ENCODE data around the gene MLIP.

DNA sequence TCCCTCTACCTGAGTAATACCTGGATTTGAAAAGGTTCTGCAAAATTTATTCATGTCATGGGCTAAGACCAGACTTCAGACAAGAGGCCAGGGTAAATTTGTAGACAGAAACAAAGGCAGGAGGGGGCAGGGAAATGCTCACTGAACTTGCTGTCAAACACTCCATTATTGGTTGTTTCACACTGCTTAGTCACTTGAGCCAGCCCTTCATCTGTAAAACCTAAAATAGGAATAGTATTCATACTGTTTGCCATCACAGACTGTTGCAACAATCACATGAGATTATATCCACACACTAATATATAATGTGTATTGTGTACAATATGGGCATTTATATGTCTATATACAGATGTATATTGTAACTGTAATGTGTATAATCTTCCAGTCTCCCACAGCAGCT is 190.5 kb downstream of the MLIP start:
- TF ChIP-seq POLR2A (IDR thresholded peaks at IDR 0.05) = no peak
- TF ChIP-seq, protein P1, sequence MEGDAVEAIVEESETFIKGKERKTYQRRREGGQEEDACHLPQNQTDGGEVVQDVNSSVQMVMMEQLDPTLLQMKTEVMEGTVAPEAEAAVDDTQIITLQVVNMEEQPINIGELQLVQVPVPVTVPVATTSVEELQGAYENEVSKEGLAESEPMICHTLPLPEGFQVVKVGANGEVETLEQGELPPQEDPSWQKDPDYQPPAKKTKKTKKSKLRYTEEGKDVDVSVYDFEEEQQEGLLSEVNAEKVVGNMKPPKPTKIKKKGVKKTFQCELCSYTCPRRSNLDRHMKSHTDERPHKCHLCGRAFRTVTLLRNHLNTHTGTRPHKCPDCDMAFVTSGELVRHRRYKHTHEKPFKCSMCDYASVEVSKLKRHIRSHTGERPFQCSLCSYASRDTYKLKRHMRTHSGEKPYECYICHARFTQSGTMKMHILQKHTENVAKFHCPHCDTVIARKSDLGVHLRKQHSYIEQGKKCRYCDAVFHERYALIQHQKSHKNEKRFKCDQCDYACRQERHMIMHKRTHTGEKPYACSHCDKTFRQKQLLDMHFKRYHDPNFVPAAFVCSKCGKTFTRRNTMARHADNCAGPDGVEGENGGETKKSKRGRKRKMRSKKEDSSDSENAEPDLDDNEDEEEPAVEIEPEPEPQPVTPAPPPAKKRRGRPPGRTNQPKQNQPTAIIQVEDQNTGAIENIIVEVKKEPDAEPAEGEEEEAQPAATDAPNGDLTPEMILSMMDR (IDR thresholded peaks at IDR 0.05 in 8 of 11, conservative IDR thresholded peaks at IDR 0.05 in 3 of 11) = no peak

Data from spleen (tissue), 7 donors.